NB4 (cell line): ENCODE results near the gene OR6C76.

ENCODE experiments used
- MYC ChIP-seq: IDR thresholded peaks from 2 replicates; pipeline ENCODE4 v1.6.1; 2011; ENCODE audit warnings: low read depth, low read length
- POLR2A ChIP-seq: IDR thresholded peaks from 2 replicates; pipeline ENCODE4 v1.6.1; 2011; ENCODE audit warnings: mild to moderate bottlenecking; ENCODE audit not compliant: insufficient read length; ENCODE audit errors: extremely low read depth
- TF ChIP-seq, protein P1 (sequence below): IDR thresholded peaks from one replicate; pipeline ENCODE4 v1.5.1; 2012; ENCODE audit warnings: low read depth, low read length
- TF ChIP-seq, protein P2 (sequence below): IDR thresholded peaks from 2 replicates; pipeline ENCODE4 v1.6.1; 2011; ENCODE audit warnings: low read depth, low read length

DNA sequence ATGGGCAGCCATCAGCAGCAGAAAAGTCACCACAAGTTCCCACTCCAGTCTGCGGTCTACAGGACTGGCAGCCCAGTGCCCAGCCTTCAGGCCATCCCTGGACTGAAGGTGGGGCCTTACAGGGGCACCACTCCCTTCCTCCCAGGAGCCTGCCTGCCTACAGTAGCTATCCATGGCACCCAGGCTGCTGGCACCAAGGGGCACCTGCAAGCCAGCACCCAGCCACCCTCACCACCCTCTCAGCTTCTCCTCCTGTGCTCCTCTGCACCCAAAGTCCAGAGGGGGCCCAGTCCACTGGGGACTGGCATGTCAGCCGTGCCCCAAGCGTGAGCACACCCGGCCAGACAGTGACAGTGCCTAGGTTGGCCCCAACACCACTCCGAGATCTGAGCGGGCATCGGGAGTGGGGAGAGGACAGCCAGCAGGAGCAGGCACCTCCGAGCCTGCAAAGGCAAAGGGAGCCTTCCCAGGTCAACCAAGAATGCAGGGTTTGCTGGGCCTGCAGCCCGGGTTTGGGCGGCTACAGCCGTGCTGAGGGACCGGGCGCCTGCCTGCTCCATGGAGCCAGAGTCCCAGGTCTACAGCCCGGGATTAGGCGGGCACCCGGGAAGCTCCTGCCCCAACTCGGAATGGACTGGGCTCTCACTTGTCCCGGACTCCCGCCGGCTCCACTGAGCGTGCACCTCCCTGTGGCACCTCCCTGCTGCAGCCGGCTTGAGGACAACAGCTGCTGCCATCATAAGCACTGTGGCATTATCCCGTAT, 33.8 kb upstream of the OR6C76 start:
- TF ChIP-seq, protein P1, sequence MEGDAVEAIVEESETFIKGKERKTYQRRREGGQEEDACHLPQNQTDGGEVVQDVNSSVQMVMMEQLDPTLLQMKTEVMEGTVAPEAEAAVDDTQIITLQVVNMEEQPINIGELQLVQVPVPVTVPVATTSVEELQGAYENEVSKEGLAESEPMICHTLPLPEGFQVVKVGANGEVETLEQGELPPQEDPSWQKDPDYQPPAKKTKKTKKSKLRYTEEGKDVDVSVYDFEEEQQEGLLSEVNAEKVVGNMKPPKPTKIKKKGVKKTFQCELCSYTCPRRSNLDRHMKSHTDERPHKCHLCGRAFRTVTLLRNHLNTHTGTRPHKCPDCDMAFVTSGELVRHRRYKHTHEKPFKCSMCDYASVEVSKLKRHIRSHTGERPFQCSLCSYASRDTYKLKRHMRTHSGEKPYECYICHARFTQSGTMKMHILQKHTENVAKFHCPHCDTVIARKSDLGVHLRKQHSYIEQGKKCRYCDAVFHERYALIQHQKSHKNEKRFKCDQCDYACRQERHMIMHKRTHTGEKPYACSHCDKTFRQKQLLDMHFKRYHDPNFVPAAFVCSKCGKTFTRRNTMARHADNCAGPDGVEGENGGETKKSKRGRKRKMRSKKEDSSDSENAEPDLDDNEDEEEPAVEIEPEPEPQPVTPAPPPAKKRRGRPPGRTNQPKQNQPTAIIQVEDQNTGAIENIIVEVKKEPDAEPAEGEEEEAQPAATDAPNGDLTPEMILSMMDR: no peak
- TF ChIP-seq POLR2A (no peak), MYC (no peak)
- TF ChIP-seq, protein P2, sequence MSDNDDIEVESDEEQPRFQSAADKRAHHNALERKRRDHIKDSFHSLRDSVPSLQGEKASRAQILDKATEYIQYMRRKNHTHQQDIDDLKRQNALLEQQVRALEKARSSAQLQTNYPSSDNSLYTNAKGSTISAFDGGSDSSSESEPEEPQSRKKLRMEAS: no peak
